Ectodermal cell (in vitro differentiated cells): Measurements from ENCODE around the gene EPHX1.
A peak's percentile ranks its signal among the peaks of the same experiment; 100 is the strongest.
"Not testable (repeated sequence)": the region's sequence is repeated elsewhere in the genome, so short reads cannot be mapped to it uniquely, and the experiment has no call there.

ENCODE experiments used
- H3K27ac ChIP-seq: 2 replicates; pipeline ENCODE4 v1.7.0; 2013; ENCODE audit warnings: mild to moderate bottlenecking, low read depth, low read length; ENCODE audit not compliant: insufficient read depth, poor library complexity, severe bottlenecking
- H3K27me3 ChIP-seq: 2 replicates; pipeline ENCODE4 v1.7.0; 2013; ENCODE audit warnings: mild to moderate bottlenecking, low read length; ENCODE audit not compliant: insufficient read depth, control insufficient read depth, poor library complexity, severe bottlenecking
- H3K36me3 ChIP-seq: one replicate; pipeline ENCODE4 v1.7.0; 2013; ENCODE audit warnings: low read length; ENCODE audit not compliant: control insufficient read depth, insufficient read depth
- H3K4me1 ChIP-seq: one replicate; pipeline ENCODE4 v1.7.0; 2013; ENCODE audit warnings: low read length; ENCODE audit not compliant: control insufficient read depth, insufficient read depth
- H3K4me3 ChIP-seq: 2 replicates; pipeline ENCODE4 v1.7.0; 2013; ENCODE audit warnings: low read depth, low read length, control low read depth; ENCODE audit not compliant: insufficient read depth
- H3K9me3 ChIP-seq: 2 replicates; pipeline ENCODE4 v1.7.0; 2013; ENCODE audit warnings: mild to moderate bottlenecking, low read length, moderate library complexity; ENCODE audit not compliant: control insufficient read depth
- WGBS, 2 experiments: methylation state at CpG; one replicate each; pipeline ENCODE4 v1.1.7; 2013; ENCODE audit warnings: missing lambda C conversion rate in 2 of 2; 5-methylcytosine and 5-hydroxymethylcytosine counted together

Gene EPHX1

GRCh38 chr1:225777583-225778336 lies 32.2 kb upstream of the EPHX1 start, which contains the start of gene SRP9:
TSS of gene SRP9 (plus strand) at chr1:225777826. CDS start at chr1:225777941, 115 bp downstream.
- Histone ChIP-seq H3K4me1 (peaks cover 18% of the 10 kb centered on the region), H3K4me3 (peak within 1 kb of the TSS; percentile 71), H3K27ac (peak within 1 kb of the TSS; percentile 98), H3K36me3 (peaks cover 5% of the 10 kb centered on the region), H3K27me3 (no peaks in the 10 kb centered on the region), H3K9me3 (no peaks in the 10 kb centered on the region)
- WGBS, 2 experiments: 0% methylated on average over 46 of the region's 46 CpGs

- 2% methylated on average over 3 of the region's 3 CpGs; no CpG with 5 or more reads in 1 of the 2 experiments for WGBS, 2 experiments
- no peaks in the 10 kb centered on the region for H3K9me3 ChIP-seq
- peak overlapping the region; percentile 71 for H3K4me3 ChIP-seq
- peaks cover 18% of the 10 kb centered on the region for H3K4me1 ChIP-seq
- H3K27me3 ChIP-seq: no peaks in the 10 kb centered on the region
- peaks cover 8% of the 10 kb centered on the region for H3K36me3 ChIP-seq
- peak overlapping the region; percentile 98 for H3K27ac ChIP-seq
Measured at GRCh38 chr1:225778337-225778669, 31.6 kb upstream of the EPHX1 start.

- H3K36me3 ChIP-seq: peaks cover 14% of the 10 kb centered on the region
Measured at GRCh38 chr1:225779165-225779564, 30.8 kb upstream of the EPHX1 start.

GRCh38 chr1:225780134-225780533 lies 29.8 kb upstream of the EPHX1 start:
- WGBS, 2 experiments: 87 to 91% methylated on average over 2 to 3 of the region's 5 CpGs
- Histone ChIP-seq H3K9me3 (no peaks in the 10 kb centered on the region), H3K36me3 (peaks cover 19% of the 10 kb centered on the region), H3K27me3 (no peaks in the 10 kb centered on the region), H3K4me1 (peaks cover 18% of the 10 kb centered on the region), H3K4me3 (peak overlapping the region; percentile 71), H3K27ac (no peak overlapping the region)

More at GRCh38 chr1:225779165-225779564, 30.8 kb upstream of the EPHX1 start:
- Histone ChIP-seq H3K4me1 (peaks cover 18% of the 10 kb centered on the region), H3K4me3 (peak overlapping the region; percentile 71)
- not testable (repeated sequence) for H3K27me3 ChIP-seq, H3K9me3 ChIP-seq, H3K27ac ChIP-seq
- 61 to 67% methylated on average over 13 of the region's 13 CpGs for WGBS, 2 experiments

GRCh38 chr1:225780630-225781029 lies 29.3 kb upstream of the EPHX1 start:
- H3K4me1 ChIP-seq: peaks cover 18% of the 10 kb centered on the region
- 100% methylated on average over 1 of the region's 1 CpG for WGBS, 2 experiments
- peaks cover 24% of the 10 kb centered on the region for H3K36me3 ChIP-seq
- no peaks in the 10 kb centered on the region for H3K27me3 ChIP-seq
- H3K4me3 ChIP-seq: no peak overlapping the region
- H3K27ac ChIP-seq: no peak overlapping the region
- H3K9me3 ChIP-seq: no peaks in the 10 kb centered on the region

- not testable (repeated sequence) for H3K27me3 ChIP-seq, H3K4me3 ChIP-seq, H3K27ac ChIP-seq, H3K9me3 ChIP-seq, H3K4me1 ChIP-seq
- 80 to 100% methylated on average over 1 of the region's 3 CpGs for WGBS, 2 experiments
- peaks cover 79% of the 10 kb centered on the region for H3K36me3 ChIP-seq
Measured at GRCh38 chr1:225789142-225789541, 20.8 kb upstream of the EPHX1 start.

- Histone ChIP-seq H3K27me3 (no peaks in the 10 kb centered on the region), H3K4me3 (no peak overlapping the region), H3K27ac (no peak overlapping the region), H3K4me1 (no peaks in the 10 kb centered on the region), H3K36me3 (peaks cover 33% of the 10 kb centered on the region), H3K9me3 (no peaks in the 10 kb centered on the region)
- WGBS, 2 experiments: 97 to 98% methylated on average over 4 of the region's 4 CpGs
Measured at GRCh38 chr1:225794954-225795353, 15.0 kb upstream of the EPHX1 start.

- H3K27me3 ChIP-seq, H3K9me3 ChIP-seq, H3K27ac ChIP-seq, H3K4me1 ChIP-seq, H3K4me3 ChIP-seq: not testable (repeated sequence)
- H3K36me3 ChIP-seq: peaks cover 24% of the 10 kb centered on the region
- WGBS, 2 experiments: 96 to 98% methylated on average over 18 of the region's 18 CpGs
Measured at GRCh38 chr1:225796097-225796496, 13.8 kb upstream of the EPHX1 start.

GRCh38 chr1:225801146-225801545 lies 8.8 kb upstream of the EPHX1 start:
- not testable (repeated sequence) for H3K4me3 ChIP-seq, H3K27me3 ChIP-seq, H3K4me1 ChIP-seq, H3K9me3 ChIP-seq, H3K36me3 ChIP-seq, H3K27ac ChIP-seq
- 94 to 96% methylated on average over 7 of the region's 7 CpGs for WGBS, 2 experiments

GRCh38 chr1:225806249-225806648 lies 3.7 kb upstream of the EPHX1 start:
- Histone ChIP-seq H3K4me1 (peaks cover 3% of the 10 kb centered on the region), H3K4me3 (no peak overlapping the region), H3K9me3 (no peaks in the 10 kb centered on the region), H3K27ac (no peak overlapping the region), H3K27me3 (peaks cover 11% of the 10 kb centered on the region), H3K36me3 (no peaks in the 10 kb centered on the region)
- WGBS, 2 experiments: 100% methylated on average over 1 of the region's 1 CpG
